DND-41 (cell line): ENCODE data around the gene PLEKHG3.

Source experiments
- ATAC-seq: fragments of 200-7000 bp; cut with Tn5 transposase; 3 replicates; pipeline ENCODE4 v1.9.1; 2021; ENCODE audit warnings: low read depth; ENCODE audit not compliant: insufficient read depth
- DNase-seq: peaks from one replicate; pipeline ENCODE4 v3.0.0-alpha.2; 2020
- H2AFZ ChIP-seq: 2 replicates; pipeline ENCODE4 v1.6.0; 2012; ENCODE audit warnings: low read depth, low read length
- H3K27ac ChIP-seq: 2 replicates; pipeline ENCODE4 v1.5.1; 2012; ENCODE audit warnings: low read length, inconsistent platforms
- H3K27me3 ChIP-seq: fragments of 200-600 bp; sonication (generic); 2 replicates; pipeline ENCODE4 v1.6.0; 2012; ENCODE audit warnings: low read length, mild to moderate bottlenecking, inconsistent platforms; ENCODE audit not compliant: insufficient read depth, poor library complexity
- H3K36me3 ChIP-seq: 2 replicates; pipeline ENCODE4 v1.5.1; 2012; ENCODE audit warnings: low read length, inconsistent platforms; ENCODE audit not compliant: insufficient read depth
- H3K4me1 ChIP-seq: 2 replicates; pipeline ENCODE4 v1.5.1; 2012; ENCODE audit warnings: mild to moderate bottlenecking, low read length; ENCODE audit not compliant: insufficient read depth
- H3K4me2 ChIP-seq: 2 replicates; pipeline ENCODE4 v1.6.0; 2012; ENCODE audit warnings: mild to moderate bottlenecking, moderate library complexity, low read length, inconsistent platforms; ENCODE audit not compliant: insufficient read depth
- H3K4me3 ChIP-seq, 2 experiments: fragments of 200-600 bp in 1 of 2; shearing (Covaris generic) in 1 of 2; 2 replicates each; pipeline ENCODE4 v1.5.1; 2012 to 2016; ENCODE audit warnings: inconsistent platforms in 2 of 2, low read length in 2 of 2, mild to moderate bottlenecking in 2 of 2, low read depth in 1 of 2, moderate library complexity in 1 of 2
- H3K79me2 ChIP-seq: 2 replicates; pipeline ENCODE4 v1.6.0; 2012; ENCODE audit warnings: low read length, inconsistent platforms; ENCODE audit not compliant: insufficient read depth
- H3K9ac ChIP-seq: 2 replicates; pipeline ENCODE4 v1.6.0; 2012; ENCODE audit warnings: low read depth, mild to moderate bottlenecking, inconsistent platforms, low read length, moderate library complexity
- H3K9me3 ChIP-seq: 2 replicates; pipeline ENCODE4 v1.5.1; 2012; ENCODE audit warnings: low read length, moderate library complexity, mild to moderate bottlenecking, inconsistent platforms; ENCODE audit not compliant: insufficient read depth, severe bottlenecking
- H4K20me1 ChIP-seq: 2 replicates; pipeline ENCODE4 v1.6.0; 2012; ENCODE audit warnings: low read length; ENCODE audit not compliant: insufficient read depth
- EZH2 ChIP-seq: IDR thresholded peaks from 3 replicates; pipeline ENCODE4 v1.6.1; 2012; ENCODE audit warnings: borderline replicate concordance, low read depth, mild to moderate bottlenecking, moderate library complexity, low read length, inconsistent platforms; ENCODE audit not compliant: severe bottlenecking
- TF ChIP-seq, protein P1 (sequence below): IDR thresholded peaks from 2 replicates; pipeline ENCODE4 v1.5.1; 2012; ENCODE audit warnings: borderline replicate concordance, low read length, moderate library complexity, mild to moderate bottlenecking; ENCODE audit not compliant: poor library complexity, severe bottlenecking; ENCODE audit errors: extremely low read depth

PLEKHG3 gene

DNA sequence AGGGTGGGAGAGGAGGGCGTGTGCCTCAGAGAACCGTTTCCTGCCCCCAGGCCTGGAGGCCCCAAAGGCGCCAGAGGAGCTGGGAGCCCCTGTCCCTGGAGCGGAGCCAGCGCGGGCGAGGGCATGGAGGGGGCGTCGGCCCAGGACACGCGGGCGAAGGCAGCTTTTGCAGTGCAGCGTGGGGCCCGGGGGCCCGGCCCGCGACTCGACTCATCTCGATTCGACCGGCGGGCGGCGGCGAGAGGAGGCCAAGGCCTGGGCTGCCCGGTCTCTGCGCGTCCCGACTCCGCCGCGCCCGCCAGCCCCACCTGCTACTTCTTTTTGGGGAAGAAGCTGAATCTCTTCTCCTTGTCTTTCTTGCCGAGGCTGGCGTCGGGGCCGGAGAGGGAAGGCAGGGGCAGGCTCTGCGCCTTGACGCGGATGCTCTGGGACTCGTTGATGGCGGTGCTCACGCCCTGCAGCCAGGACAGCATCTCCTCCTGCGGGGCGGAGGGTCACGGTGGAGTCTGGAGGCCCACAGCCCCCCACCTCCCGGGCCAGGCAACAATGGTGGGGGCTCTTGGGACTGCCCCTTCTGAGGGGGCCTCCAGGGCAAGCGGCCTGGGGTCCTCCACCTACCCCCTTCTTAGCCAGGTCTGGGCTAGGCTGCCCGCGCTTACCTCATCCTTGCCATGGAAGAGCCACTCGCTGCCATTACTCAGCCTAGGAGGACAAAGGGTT is 44.9 kb downstream of the PLEKHG3 start:
- no peak overlapping the region for H3K4me2 ChIP-seq
- H3K36me3 ChIP-seq, result no peaks in the 10 kb centered on the region
- H3K27ac ChIP-seq, result no peak overlapping the region
- no peak overlapping the region for H3K4me3 ChIP-seq
- H2AFZ ChIP-seq, result no peak overlapping the region
- H3K9ac ChIP-seq, result no peak overlapping the region
- no peaks in the 10 kb centered on the region for H3K4me1 ChIP-seq
- TF ChIP-seq EZH2, result no peak
- TF ChIP-seq, protein P1, sequence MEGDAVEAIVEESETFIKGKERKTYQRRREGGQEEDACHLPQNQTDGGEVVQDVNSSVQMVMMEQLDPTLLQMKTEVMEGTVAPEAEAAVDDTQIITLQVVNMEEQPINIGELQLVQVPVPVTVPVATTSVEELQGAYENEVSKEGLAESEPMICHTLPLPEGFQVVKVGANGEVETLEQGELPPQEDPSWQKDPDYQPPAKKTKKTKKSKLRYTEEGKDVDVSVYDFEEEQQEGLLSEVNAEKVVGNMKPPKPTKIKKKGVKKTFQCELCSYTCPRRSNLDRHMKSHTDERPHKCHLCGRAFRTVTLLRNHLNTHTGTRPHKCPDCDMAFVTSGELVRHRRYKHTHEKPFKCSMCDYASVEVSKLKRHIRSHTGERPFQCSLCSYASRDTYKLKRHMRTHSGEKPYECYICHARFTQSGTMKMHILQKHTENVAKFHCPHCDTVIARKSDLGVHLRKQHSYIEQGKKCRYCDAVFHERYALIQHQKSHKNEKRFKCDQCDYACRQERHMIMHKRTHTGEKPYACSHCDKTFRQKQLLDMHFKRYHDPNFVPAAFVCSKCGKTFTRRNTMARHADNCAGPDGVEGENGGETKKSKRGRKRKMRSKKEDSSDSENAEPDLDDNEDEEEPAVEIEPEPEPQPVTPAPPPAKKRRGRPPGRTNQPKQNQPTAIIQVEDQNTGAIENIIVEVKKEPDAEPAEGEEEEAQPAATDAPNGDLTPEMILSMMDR, result no peak
- no peak for ATAC-seq
- no peaks in the 10 kb centered on the region for H3K9me3 ChIP-seq
- H3K79me2 ChIP-seq, result no peaks in the 10 kb centered on the region
- DNase-seq, result no peak
- no peaks in the 10 kb centered on the region for H4K20me1 ChIP-seq
- H3K27me3 ChIP-seq, result no peaks in the 10 kb centered on the region

DNA sequence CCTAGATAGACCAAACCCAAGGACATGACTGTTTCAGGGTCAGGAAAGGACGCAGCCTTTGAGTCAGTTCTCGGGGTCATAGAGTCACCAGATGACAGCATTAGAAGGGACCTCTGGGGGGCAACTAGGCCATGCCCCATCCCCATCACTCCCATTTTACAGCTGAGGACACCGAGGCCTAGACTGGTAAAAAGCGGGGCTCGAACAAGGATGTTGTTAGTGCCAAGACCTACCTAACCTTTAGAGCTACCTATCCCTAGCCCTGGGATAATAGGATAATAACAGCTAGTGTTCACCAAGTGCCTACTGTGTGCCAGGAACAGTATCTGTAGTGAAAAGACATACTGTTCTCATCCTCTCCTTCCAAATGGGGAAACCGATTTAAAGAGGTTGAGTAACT is 48.7 kb downstream of the PLEKHG3 start:
- no peak for TF ChIP-seq EZH2
- TF ChIP-seq, protein P1, result no peak
- Histone ChIP-seq H3K27me3 (peaks cover 19% of the 10 kb centered on the region), H3K79me2 (no peaks in the 10 kb centered on the region), H3K36me3 (no peaks in the 10 kb centered on the region), H3K4me1 (no peaks in the 10 kb centered on the region), H3K27ac (no peak overlapping the region), H3K9me3 (no peaks in the 10 kb centered on the region), H2AFZ (no peak overlapping the region), H3K4me3 (no peak overlapping the region), H4K20me1 (no peaks in the 10 kb centered on the region), H3K4me2 (no peak overlapping the region), H3K9ac (no peak overlapping the region)
- ATAC-seq (no peak), DNase-seq (no peak)

DNA sequence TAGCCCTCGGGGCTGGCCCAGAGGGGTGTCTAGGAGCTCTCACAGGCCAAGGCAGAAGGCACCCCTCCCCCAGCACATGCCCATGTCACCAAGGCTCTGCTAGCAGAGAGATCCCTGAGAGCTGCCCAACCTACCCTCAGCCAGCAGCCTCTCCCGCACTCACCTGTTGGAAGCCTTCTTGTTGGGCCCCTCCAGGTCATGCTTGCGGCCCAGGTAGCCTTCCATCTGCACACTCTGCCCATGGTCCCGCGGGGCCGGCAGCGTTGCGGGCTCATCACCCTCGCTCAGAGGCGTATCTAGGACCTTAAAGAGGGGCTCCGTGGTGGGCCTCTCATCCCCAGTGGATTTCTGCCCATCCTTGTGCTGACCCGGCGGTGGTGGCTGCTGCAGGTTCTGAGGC is 49.1 kb downstream of the PLEKHG3 start:
- no peaks in the 10 kb centered on the region for H3K79me2 ChIP-seq
- ATAC-seq, result no peak
- TF ChIP-seq, protein P1, result no peak
- TF ChIP-seq EZH2, result no peak

More for the DNA sequence above, 49.1 kb downstream of the PLEKHG3 start:
- Histone ChIP-seq H3K27me3 (peaks cover 19% of the 10 kb centered on the region), H4K20me1 (no peaks in the 10 kb centered on the region), H3K27ac (no peak overlapping the region), H3K9me3 (no peaks in the 10 kb centered on the region), H3K36me3 (no peaks in the 10 kb centered on the region), H3K4me2 (no peak overlapping the region), H3K4me3 (no peak overlapping the region), H3K9ac (no peak overlapping the region), H3K4me1 (no peaks in the 10 kb centered on the region), H2AFZ (no peak overlapping the region)
- DNase-seq, result no peak
